Right renal pelvis (tissue), 4 donors: ENCODE results near the gene DUSP9. TPM values are rescaled to one million over a fixed set of nuclear protein-coding genes. Genes with fewer than 3 reads are reported as not detected.

Experiments
- polyA plus RNA-seq, 4 donors: library from polyadenylated mRNA; unstranded; fragments of 120-200 nt; gene quantifications; one replicate each; pipeline ENCODE4 v1.2.1, GENCODE V29; 2013; ENCODE audit not compliant: insufficient read length in 4 of 4

The DUSP9 gene
- polyA plus RNA-seq, 4 donors, result 46.7 to 74.3 (median 49.1) TPM

Other genes starting within 250 kb of the DUSP9 start
- gene PNMA6E, start 245.9 kb upstream of the DUSP9 start, polyA plus RNA-seq, result not detected
- 1 to 10 TPM in 1 of 4 donors, under 1 TPM in 3; 0.80 to 1.3 (median 0.87) TPM for gene ZFP92, start 235.7 kb upstream of the DUSP9 start, polyA plus RNA-seq
- under 1 TPM; 0.37 to 0.66 (median 0.48) TPM for gene TREX2, start 201.1 kb upstream of the DUSP9 start, polyA plus RNA-seq
- 10 to 100 TPM; 24.3 to 34.0 (median 27.2) TPM for gene HAUS7, start 176.6 kb upstream of the DUSP9 start, polyA plus RNA-seq
- gene BGN, start 152.2 kb upstream of the DUSP9 start, polyA plus RNA-seq, result 100 to 1,000 TPM; 169 to 230 (median 196) TPM
- under 1 TPM; 0.23 to 0.36 (median 0.31) TPM for gene ATP2B3, start 129.6 kb upstream of the DUSP9 start, polyA plus RNA-seq
- 10 to 100 TPM; 17.6 to 20.7 (median 19.3) TPM for gene CCNQ, start 48.1 kb upstream of the DUSP9 start, polyA plus RNA-seq
- 10 to 100 TPM in 1 of 4 donors, 1 to 10 TPM in 3; 6.2 to 11.4 (median 7.5) TPM for gene PNCK, start 26.6 kb downstream of the DUSP9 start, polyA plus RNA-seq
- gene SLC6A8, start 40.7 kb downstream of the DUSP9 start, polyA plus RNA-seq, result 10 to 100 TPM; 46.6 to 74.1 (median 52.6) TPM
- gene BCAP31, start 77.2 kb downstream of the DUSP9 start, polyA plus RNA-seq, result 100 to 1,000 TPM; 192 to 206 (median 199) TPM
- 1 to 10 TPM; 6.3 to 8.9 (median 7.1) TPM for gene ABCD1, start 77.7 kb downstream of the DUSP9 start, polyA plus RNA-seq
- 1 to 10 TPM in 3 of 4 donors, under 1 TPM in 1; 0.82 to 2.9 (median 2.1) TPM for gene PLXNB3, start 117.0 kb downstream of the DUSP9 start, polyA plus RNA-seq
- 1 to 10 TPM in 3 of 4 donors, under 1 TPM in 1; 0.90 to 2.0 (median 1.5) TPM for gene SRPK3, start 133.8 kb downstream of the DUSP9 start, polyA plus RNA-seq
- gene IDH3G, start 147.2 kb downstream of the DUSP9 start, polyA plus RNA-seq, result 10 to 100 TPM; 62.2 to 90.3 (median 72.7) TPM
- 100 to 1,000 TPM; 141 to 189 (median 155) TPM for gene SSR4, start 147.5 kb downstream of the DUSP9 start, polyA plus RNA-seq
- 10 to 100 TPM in 1 of 4 donors, 1 to 10 TPM in 3; 7.7 to 10.6 (median 8.8) TPM for gene PDZD4, start 183.3 kb downstream of the DUSP9 start, polyA plus RNA-seq
- 10 to 100 TPM; 46.4 to 59.9 (median 47.9) TPM for gene L1CAM, start 239.0 kb downstream of the DUSP9 start, polyA plus RNA-seq